Muscle of back (tissue), 11 donors: ENCODE measurements around the gene SLC35A5. TPM values are rescaled to one million over a fixed set of nuclear protein-coding genes. Genes with fewer than 3 reads are reported as not detected.

Experiments
- DNase-seq, 3 donors: peaks; one replicate each; pipeline versions ENCODE4 v3.0.0 to v3.0.0-alpha.2; 2013
- polyA plus RNA-seq, 10 donors: library from polyadenylated mRNA; unstranded; fragments of 120-200 nt; gene quantifications; one replicate each; pipeline ENCODE4 v1.2.1, GENCODE V29; 2013; ENCODE audit not compliant: insufficient read length in 10 of 10

The SLC35A5 gene
- polyA plus RNA-seq, 10 donors = 19.6 to 36.5 (median 31.6) TPM

GRCh38 chr3:112617285-112617684 is 55.4 kb downstream of the SLC35A5 start:
- no peak for DNase-seq

GRCh38 chr3:112619295-112619694 is 57.5 kb downstream of the SLC35A5 start:
- DNase-seq = no peak

GRCh38 chr3:112623213-112623612 is 61.4 kb downstream of the SLC35A5 start:
- no peak for DNase-seq

- no peak for DNase-seq
Measured at GRCh38 chr3:112623717-112624116, 61.9 kb downstream of the SLC35A5 start.

- DNase-seq = peak in 2 of 3 donors; percentile 63 to 68
Measured at GRCh38 chr3:112627419-112627818, 65.6 kb downstream of the SLC35A5 start.

- peak in 1 of 3 donors; percentile 53 for DNase-seq
Measured at GRCh38 chr3:112627919-112628466, 66.1 kb downstream of the SLC35A5 start.

GRCh38 chr3:112629425-112629824 is 67.6 kb downstream of the SLC35A5 start:
- peak; percentile 86 to 92 (median 87) for DNase-seq

- no peak for DNase-seq
Measured at GRCh38 chr3:112631257-112631656, 69.4 kb downstream of the SLC35A5 start.

GRCh38 chr3:112632596-112632995 is 70.8 kb downstream of the SLC35A5 start:
- no peak for DNase-seq

- no peak for DNase-seq
Measured at GRCh38 chr3:112633191-112633590, 71.3 kb downstream of the SLC35A5 start.

- peak in 2 of 3 donors; percentile 40 to 70 for DNase-seq
Measured at GRCh38 chr3:112633757-112634156, 71.9 kb downstream of the SLC35A5 start.

GRCh38 chr3:112634786-112635541 is 73.1 kb downstream of the SLC35A5 start:
- no peak for DNase-seq

Other genes starting within 250 kb of the SLC35A5 start
- gene CD200, start 228.9 kb upstream of the SLC35A5 start, polyA plus RNA-seq = 10 to 100 TPM; 12.3 to 17.4 (median 15.5) TPM
- under 1 TPM in 7 of 10 donors, not detected in 3; 0.07 to 0.76 (median 0.36) TPM for gene BTLA, start 62.6 kb upstream of the SLC35A5 start, polyA plus RNA-seq
- gene ATG3, start 83 bp upstream of the SLC35A5 start, polyA plus RNA-seq = 10 to 100 TPM; 29.4 to 34.9 (median 30.8) TPM
- gene CCDC80, start 79.1 kb downstream of the SLC35A5 start, polyA plus RNA-seq = 100 to 1,000 TPM in 6 of 10 donors, 10 to 100 TPM in 4; 66.4 to 165 (median 107) TPM